CD4-positive, CD25-positive, alpha-beta regulatory T cell (primary cell): ENCODE data around the gene ABCA3. TPM values are rescaled to one million over a fixed set of nuclear protein-coding genes. Genes with fewer than 3 reads are reported as not detected.

Source experiments
- ATAC-seq, 2 donors: fragments of 150-1000 bp; cut with Tn5 transposase; one replicate each; pipeline ENCODE4 v1.10.0; 2021; ENCODE audit warnings: low read depth in 2 of 2, moderate number of reproducible peaks in 2 of 2, moderate library complexity in 1 of 2
- DNase-seq, 3 donors: peaks; one replicate each; pipeline versions ENCODE4 v3.0.0 to v3.0.0-alpha.2; 2012 to 2022; ENCODE audit warnings: mixed read lengths in 1 of 3
- H3K27ac ChIP-seq: one replicate; pipeline ENCODE4 v1.7.0; 2013; ENCODE audit warnings: mild to moderate bottlenecking, low read length; ENCODE audit not compliant: insufficient read depth, poor library complexity, severe bottlenecking
- H3K27me3 ChIP-seq: one replicate; pipeline ENCODE4 v1.7.0; 2013; ENCODE audit warnings: low read length; ENCODE audit not compliant: control insufficient read depth, insufficient read depth
- H3K36me3 ChIP-seq: one replicate; pipeline ENCODE4 v1.7.0; 2013; ENCODE audit warnings: mild to moderate bottlenecking, low read length, moderate library complexity; ENCODE audit not compliant: control insufficient read depth, insufficient read depth
- H3K4me1 ChIP-seq: 2 replicates; pipeline ENCODE4 v1.7.0; 2013; ENCODE audit warnings: mild to moderate bottlenecking, low read length; ENCODE audit not compliant: insufficient read depth, control insufficient read depth, poor library complexity, severe bottlenecking
- H3K4me3 ChIP-seq: one replicate; pipeline ENCODE4 v1.7.0; 2013; ENCODE audit warnings: low read depth, mild to moderate bottlenecking, low read length, moderate library complexity
- H3K9me3 ChIP-seq, 2 experiments: 1 replicate in 1 of 2; 2 replicates in 1 of 2; pipeline ENCODE4 v1.7.0; 2013; ENCODE audit warnings: low read length in 2 of 2, mild to moderate bottlenecking in 1 of 2, moderate library complexity in 1 of 2; ENCODE audit not compliant: control insufficient read depth in 2 of 2
- H3K27ac Mint-ChIP-seq, 3 donors: one replicate each; pipeline ENCODE4 v1.8.0; 2020 to 2022; ENCODE audit warnings: mild to moderate bottlenecking in 3 of 3, mixed read lengths in 3 of 3, moderate library complexity in 2 of 3
- H3K27me3 Mint-ChIP-seq: one replicate; pipeline ENCODE4 v1.8.0; 2022; ENCODE audit warnings: mild to moderate bottlenecking, mixed read lengths
- H3K36me3 Mint-ChIP-seq: one replicate; pipeline ENCODE4 v1.8.0; 2020; ENCODE audit warnings: mixed read lengths
- H3K4me1 Mint-ChIP-seq, 4 donors: one replicate each; pipeline ENCODE4 v1.8.0; 2020 to 2022; ENCODE audit warnings: mixed read lengths in 4 of 4, mild to moderate bottlenecking in 1 of 4
- H3K4me3 Mint-ChIP-seq, 4 donors: one replicate each; pipeline ENCODE4 v1.8.0; 2020 to 2022; ENCODE audit warnings: mild to moderate bottlenecking in 4 of 4, mixed read lengths in 4 of 4, moderate library complexity in 3 of 4
- H3K9me3 Mint-ChIP-seq, 7 donors: one replicate each; pipeline ENCODE4 v1.8.0; 2020 to 2022; ENCODE audit warnings: mixed read lengths in 7 of 7, mild to moderate bottlenecking in 3 of 7, moderate library complexity in 2 of 7
- polyA plus RNA-seq, 4 donors: library from polyadenylated mRNA; unstranded; fragments of 300-500 nt; fragmentation: Illumina TruSeq; gene quantifications; one replicate each; pipeline ENCODE4 v1.2.3, GENCODE V29; 2021
- total RNA-seq: library from RNA; stranded (reverse); gene quantifications from one replicate; pipeline ENCODE4 v1.2.3, GENCODE V29; 2022

ABCA3 gene
- total and polyA plus RNA-seq, 5 donors from 2014 or later, result 1.1 to 5.1 (median 2.2) TPM

GRCh38 chr16:2288726-2289125 lies 51.8 kb downstream of the ABCA3 start:
- H3K4me1 ChIP-seq, result no peaks in the 10 kb centered on the region
- H3K9me3 ChIP-seq, result no peaks in the 10 kb centered on the region
- Mint-ChIP-seq H3K4me1 (no peaks in the 10 kb centered on the region), H3K27me3 (no peaks in the 10 kb centered on the region), H3K4me3 (no peak overlapping the region), H3K36me3 (peaks cover 6% of the 10 kb centered on the region), H3K27ac (no peak overlapping the region), H3K9me3 (no peaks in the 10 kb centered on the region)
- H3K27ac ChIP-seq, result no peak overlapping the region
- H3K36me3 ChIP-seq, result no peaks in the 10 kb centered on the region
- H3K4me3 ChIP-seq, result no peak overlapping the region
- DNase-seq (no peak), ATAC-seq (no peak)
- H3K27me3 ChIP-seq, result no peaks in the 10 kb centered on the region

DNA sequence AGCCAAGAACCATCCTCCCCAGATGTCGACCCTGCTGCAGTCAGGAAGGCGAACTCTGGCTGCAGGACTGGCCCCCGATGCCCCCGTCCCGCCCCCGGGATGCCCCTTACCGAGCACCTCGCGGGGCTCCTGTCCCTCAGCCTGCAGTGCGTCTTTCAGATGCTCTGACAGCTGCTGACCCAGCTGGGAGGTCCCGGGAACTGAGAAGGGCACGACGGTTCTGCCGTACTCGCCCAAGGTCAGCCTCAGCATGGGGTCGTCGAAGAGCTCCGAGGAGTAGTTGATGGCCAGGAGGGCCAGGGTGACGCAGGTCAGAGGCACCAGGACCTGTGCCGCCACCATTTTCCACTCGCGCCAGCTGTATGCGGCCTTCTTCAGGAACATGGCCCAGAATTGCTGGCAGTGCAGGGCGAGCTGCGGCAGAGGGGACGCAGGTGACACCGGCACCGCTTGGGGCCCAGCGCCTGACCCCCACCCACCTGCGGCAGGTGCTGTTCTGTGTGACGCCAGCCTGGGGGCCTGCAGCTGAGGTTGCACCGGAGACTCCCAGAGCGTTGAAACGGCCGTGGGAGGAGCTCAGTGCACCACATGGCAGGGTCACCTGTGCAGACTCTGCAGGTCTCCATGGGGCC lies 52.5 kb downstream of the ABCA3 start:
- Mint-ChIP-seq H3K4me1 (no peaks in the 10 kb centered on the region), H3K36me3 (peaks cover 9% of the 10 kb centered on the region)
- no peak for ATAC-seq

DNA sequence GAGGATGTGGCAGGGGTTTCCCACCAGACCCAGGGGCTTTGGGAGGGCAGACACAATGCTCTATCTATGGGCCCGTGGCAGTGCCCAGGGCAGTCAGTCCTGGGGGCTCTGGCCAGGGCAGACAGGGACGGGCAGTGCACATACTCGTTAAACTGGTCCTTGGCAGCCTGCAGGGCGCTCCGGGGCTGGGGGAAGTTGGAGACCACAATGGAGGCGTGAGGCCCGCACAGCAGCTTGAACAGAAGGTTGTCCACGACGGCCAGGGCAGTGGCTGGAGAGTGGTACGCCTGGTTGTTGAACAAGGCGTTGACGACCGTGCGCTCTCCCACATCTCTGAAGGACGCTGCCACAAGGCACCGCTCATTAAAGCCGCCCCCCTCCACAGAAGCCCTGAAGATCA lies 54.0 kb downstream of the ABCA3 start:
- H3K9me3 ChIP-seq, result no peaks in the 10 kb centered on the region
- no peaks in the 10 kb centered on the region for H3K36me3 ChIP-seq
- H3K4me3 Mint-ChIP-seq, result no peak overlapping the region
- no peak overlapping the region for H3K27ac ChIP-seq
- no peaks in the 10 kb centered on the region for H3K27me3 Mint-ChIP-seq
- H3K4me1 ChIP-seq, result no peaks in the 10 kb centered on the region
- H3K9me3 Mint-ChIP-seq, result no peaks in the 10 kb centered on the region
- ATAC-seq (no peak), DNase-seq (no peak)
- no peaks in the 10 kb centered on the region for H3K4me1 Mint-ChIP-seq
- H3K4me3 ChIP-seq, result no peak overlapping the region
- peaks cover 9% of the 10 kb centered on the region for H3K36me3 Mint-ChIP-seq
- H3K27ac Mint-ChIP-seq, result peak overlapping the region in 1 of 3 donors; percentile 49
- H3K27me3 ChIP-seq, result no peaks in the 10 kb centered on the region

More for the DNA sequence above, 52.5 kb downstream of the ABCA3 start:
- no peak overlapping the region for H3K27ac Mint-ChIP-seq
- Histone ChIP-seq H3K27ac (no peak overlapping the region), H3K4me1 (no peaks in the 10 kb centered on the region), H3K9me3 (no peaks in the 10 kb centered on the region), H3K36me3 (no peaks in the 10 kb centered on the region), H3K4me3 (no peak overlapping the region), H3K27me3 (no peaks in the 10 kb centered on the region)
- no peak overlapping the region for H3K4me3 Mint-ChIP-seq
- no peaks in the 10 kb centered on the region for H3K9me3 Mint-ChIP-seq
- H3K27me3 Mint-ChIP-seq, result no peaks in the 10 kb centered on the region
- DNase-seq, result no peak

DNA sequence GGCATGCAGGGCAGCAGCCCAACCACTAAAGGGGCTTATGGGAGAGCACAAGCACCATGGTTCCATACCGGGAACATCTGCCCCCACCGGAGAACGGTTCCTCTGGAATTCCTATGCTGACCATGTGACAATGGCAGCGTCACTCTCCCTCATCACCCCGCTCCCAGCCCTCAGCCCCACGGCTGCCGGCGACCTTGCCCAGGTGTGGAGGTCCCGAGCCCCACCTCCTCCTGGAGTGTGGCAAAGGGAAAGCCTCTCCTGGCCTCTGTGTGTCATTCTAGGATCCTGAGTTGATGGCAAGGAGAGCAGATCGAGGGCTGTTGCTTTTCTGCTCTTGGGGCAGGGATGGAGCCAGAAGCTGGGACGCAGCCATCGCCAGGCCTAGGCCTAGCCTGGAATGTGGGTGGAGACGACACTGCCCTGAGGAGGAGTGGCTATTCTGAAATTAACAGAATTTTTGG lies 54.8 kb downstream of the ABCA3 start:
- no peaks in the 10 kb centered on the region for H3K4me1 ChIP-seq
- DNase-seq (no peak), ATAC-seq (no peak)
- no peaks in the 10 kb centered on the region for H3K36me3 ChIP-seq
- H3K9me3 ChIP-seq, result no peaks in the 10 kb centered on the region
- H3K27ac ChIP-seq, result no peak overlapping the region
- H3K4me3 ChIP-seq, result no peak overlapping the region
- Mint-ChIP-seq H3K27me3 (no peaks in the 10 kb centered on the region), H3K27ac (no peak overlapping the region), H3K36me3 (peaks cover 9% of the 10 kb centered on the region), H3K4me3 (no peak overlapping the region), H3K4me1 (no peaks in the 10 kb centered on the region), H3K9me3 (no peaks in the 10 kb centered on the region)
- no peaks in the 10 kb centered on the region for H3K27me3 ChIP-seq

GRCh38 chr16:2284797-2285576 lies 55.5 kb downstream of the ABCA3 start:
- ATAC-seq, result no peak
- Mint-ChIP-seq H3K27ac (peak overlapping the region in 1 of 3 donors; percentile 45), H3K9me3 (no peaks in the 10 kb centered on the region), H3K36me3 (peaks cover 6% of the 10 kb centered on the region), H3K4me3 (peak overlapping the region in 1 of 4 donors; percentile 63), H3K27me3 (no peaks in the 10 kb centered on the region), H3K4me1 (no peaks in the 10 kb centered on the region)
- Histone ChIP-seq H3K27ac (no peak overlapping the region), H3K4me3 (no peak overlapping the region), H3K36me3 (no peaks in the 10 kb centered on the region), H3K9me3 (no peaks in the 10 kb centered on the region), H3K4me1 (no peaks in the 10 kb centered on the region), H3K27me3 (no peaks in the 10 kb centered on the region)
- DNase-seq, result no peak

DNA sequence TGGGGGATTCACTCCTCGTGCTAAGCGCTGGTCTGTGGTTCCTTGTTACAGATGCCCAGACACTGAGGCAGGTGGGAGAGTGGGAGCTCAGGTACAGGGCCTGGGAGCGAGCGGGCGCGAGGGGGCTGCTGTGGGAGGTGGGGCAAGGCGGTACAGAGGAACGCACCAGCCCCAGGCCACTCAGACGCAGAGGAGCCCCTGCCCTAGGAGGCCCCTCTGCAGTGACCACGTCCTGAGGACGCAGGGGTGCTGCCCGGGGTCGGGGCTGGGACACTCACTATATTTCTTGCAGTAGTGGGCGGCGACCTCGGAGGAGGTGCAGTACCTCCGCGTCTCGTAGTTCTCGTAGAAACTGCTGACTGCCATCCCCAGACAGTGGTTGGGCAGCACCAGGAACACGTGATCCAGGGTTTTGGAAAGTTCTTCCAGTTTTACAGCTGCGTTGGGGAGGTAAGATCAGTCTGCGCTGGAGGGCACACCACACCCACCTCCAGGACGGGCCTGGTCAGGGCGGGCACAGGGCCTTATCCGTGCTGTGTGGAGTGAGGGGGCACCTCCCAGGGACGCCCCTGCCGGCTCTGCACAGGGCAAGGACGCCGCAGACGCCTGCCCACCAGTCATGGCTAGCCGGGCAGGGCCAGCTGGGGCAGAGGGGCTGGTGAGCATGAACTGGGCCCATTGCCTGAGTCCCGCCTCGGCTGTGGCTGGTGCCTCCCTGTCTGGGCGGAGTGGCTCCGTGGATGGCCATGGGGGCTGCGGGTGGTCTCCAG lies 56.3 kb downstream of the ABCA3 start:
- H3K27ac ChIP-seq, result no peak overlapping the region
- H3K4me1 Mint-ChIP-seq, result no peaks in the 10 kb centered on the region
- no peak for ATAC-seq
- no peak overlapping the region for H3K27ac Mint-ChIP-seq
- no peak overlapping the region for H3K4me3 Mint-ChIP-seq
- no peaks in the 10 kb centered on the region for H3K27me3 Mint-ChIP-seq
- H3K36me3 ChIP-seq, result no peaks in the 10 kb centered on the region
- H3K27me3 ChIP-seq, result no peaks in the 10 kb centered on the region
- no peaks in the 10 kb centered on the region for H3K4me1 ChIP-seq
- peaks cover 3% of the 10 kb centered on the region for H3K36me3 Mint-ChIP-seq
- H3K9me3 Mint-ChIP-seq, result no peaks in the 10 kb centered on the region
- no peak for DNase-seq
- H3K4me3 ChIP-seq, result no peak overlapping the region
- no peaks in the 10 kb centered on the region for H3K9me3 ChIP-seq

DNA sequence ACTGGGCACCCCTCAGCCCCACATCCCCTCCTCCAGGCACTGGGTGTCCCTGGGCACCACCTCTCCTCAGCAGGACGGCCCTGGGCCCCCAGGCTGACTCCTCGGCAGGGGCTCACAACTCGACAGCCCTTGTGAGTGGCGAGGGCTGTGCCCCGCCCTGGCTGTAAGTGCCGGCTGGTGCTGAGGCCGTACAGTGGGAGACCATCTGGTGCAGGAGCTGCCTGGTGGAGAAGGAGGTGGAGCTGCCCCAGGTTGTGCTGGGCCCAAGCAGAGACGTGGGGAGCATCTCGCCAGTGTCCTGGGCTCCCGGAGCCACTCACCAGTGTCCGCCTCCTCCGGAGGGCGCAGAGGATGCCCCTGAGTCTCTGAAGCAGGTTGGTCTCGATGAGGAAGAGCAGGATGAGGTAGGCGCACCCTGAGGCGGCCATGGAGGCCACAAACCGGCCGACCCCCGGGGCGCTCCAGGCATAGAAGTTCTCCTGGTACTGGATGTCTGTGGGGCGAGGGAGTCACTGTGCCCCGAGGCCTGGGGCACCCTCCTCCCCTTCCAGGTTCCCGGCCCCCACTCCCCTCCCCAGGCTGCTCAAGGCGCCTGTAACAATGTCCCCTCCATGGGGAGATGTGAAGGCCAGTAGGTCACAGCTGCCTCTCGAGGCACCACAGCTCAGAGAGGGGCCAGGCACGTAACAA lies 57.5 kb downstream of the ABCA3 start:
- H3K27me3 ChIP-seq, result no peaks in the 10 kb centered on the region
- H3K4me3 ChIP-seq, result no peak overlapping the region
- no peaks in the 10 kb centered on the region for H3K4me1 Mint-ChIP-seq
- H3K27me3 Mint-ChIP-seq, result no peaks in the 10 kb centered on the region
- H3K27ac Mint-ChIP-seq, result no peak overlapping the region
- H3K27ac ChIP-seq, result no peak overlapping the region
- no peak for DNase-seq
- peaks cover 3% of the 10 kb centered on the region for H3K36me3 Mint-ChIP-seq
- no peak overlapping the region for H3K4me3 Mint-ChIP-seq
- no peaks in the 10 kb centered on the region for H3K9me3 ChIP-seq
- no peaks in the 10 kb centered on the region for H3K4me1 ChIP-seq
- H3K9me3 Mint-ChIP-seq, result no peaks in the 10 kb centered on the region
- no peak for ATAC-seq
- H3K36me3 ChIP-seq, result no peaks in the 10 kb centered on the region
